ENCODE measurements around the gene YOD1. TPM values are rescaled to one million over a fixed set of nuclear protein-coding genes. Genes with fewer than 3 reads are reported as not detected.

Gene YOD1
- total RNA-seq, 3 donors from 2014 or later = 5.8 to 7.8 (median 7.8) TPM

DNA sequence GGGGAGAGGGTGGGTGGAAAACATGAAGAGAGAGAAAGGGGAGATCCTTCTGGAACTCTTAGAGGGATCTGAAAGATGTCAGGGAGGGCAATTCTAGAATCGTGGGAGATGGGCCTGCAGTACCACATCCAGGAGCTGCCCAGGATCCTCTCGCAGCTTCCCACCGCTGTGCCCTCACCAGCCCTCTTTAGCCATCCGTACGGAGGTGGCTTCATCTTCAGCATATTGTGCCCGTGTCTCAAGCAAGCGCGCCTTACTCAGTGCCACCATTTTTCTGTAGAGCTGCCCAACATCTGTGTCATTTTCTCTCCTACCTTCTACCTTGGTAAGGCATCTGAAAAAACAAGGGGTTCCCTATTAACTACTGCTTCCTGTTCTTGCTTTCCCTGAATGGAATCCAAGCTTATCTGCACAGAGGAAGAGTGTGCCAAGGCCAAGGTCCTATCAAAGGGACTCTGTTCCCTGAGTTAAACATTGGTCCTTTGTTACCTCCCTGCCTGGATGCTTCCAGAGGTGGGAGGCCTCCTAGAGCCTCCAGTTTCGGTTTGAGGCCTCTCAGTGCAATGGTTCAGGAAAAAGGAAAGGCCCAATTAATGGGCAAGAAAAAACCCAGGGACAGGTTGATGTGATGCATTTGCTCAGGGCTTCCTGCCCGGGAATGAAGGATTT lies 41.7 kb downstream of the YOD1 start:
- Histone ChIP-seq H3K4me3 (no peak overlapping the region), H3K4me1 (ENCODE audit: low read depth) (peaks cover 16% of the 10 kb centered on the region), H3K9me3 (no peaks in the 10 kb centered on the region), H3K36me3 (ENCODE audit: low read depth) (no peaks in the 10 kb centered on the region)
- intact Hi-C loops (cut with DNase I, micrococcal nuclease) = no loop called here
- TF ChIP-seq, protein P1, sequence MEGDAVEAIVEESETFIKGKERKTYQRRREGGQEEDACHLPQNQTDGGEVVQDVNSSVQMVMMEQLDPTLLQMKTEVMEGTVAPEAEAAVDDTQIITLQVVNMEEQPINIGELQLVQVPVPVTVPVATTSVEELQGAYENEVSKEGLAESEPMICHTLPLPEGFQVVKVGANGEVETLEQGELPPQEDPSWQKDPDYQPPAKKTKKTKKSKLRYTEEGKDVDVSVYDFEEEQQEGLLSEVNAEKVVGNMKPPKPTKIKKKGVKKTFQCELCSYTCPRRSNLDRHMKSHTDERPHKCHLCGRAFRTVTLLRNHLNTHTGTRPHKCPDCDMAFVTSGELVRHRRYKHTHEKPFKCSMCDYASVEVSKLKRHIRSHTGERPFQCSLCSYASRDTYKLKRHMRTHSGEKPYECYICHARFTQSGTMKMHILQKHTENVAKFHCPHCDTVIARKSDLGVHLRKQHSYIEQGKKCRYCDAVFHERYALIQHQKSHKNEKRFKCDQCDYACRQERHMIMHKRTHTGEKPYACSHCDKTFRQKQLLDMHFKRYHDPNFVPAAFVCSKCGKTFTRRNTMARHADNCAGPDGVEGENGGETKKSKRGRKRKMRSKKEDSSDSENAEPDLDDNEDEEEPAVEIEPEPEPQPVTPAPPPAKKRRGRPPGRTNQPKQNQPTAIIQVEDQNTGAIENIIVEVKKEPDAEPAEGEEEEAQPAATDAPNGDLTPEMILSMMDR (IDR thresholded peaks at IDR 0.05) = no peak
- no peak for DNase-seq
- ATAC-seq = peak; percentile 71

DNA sequence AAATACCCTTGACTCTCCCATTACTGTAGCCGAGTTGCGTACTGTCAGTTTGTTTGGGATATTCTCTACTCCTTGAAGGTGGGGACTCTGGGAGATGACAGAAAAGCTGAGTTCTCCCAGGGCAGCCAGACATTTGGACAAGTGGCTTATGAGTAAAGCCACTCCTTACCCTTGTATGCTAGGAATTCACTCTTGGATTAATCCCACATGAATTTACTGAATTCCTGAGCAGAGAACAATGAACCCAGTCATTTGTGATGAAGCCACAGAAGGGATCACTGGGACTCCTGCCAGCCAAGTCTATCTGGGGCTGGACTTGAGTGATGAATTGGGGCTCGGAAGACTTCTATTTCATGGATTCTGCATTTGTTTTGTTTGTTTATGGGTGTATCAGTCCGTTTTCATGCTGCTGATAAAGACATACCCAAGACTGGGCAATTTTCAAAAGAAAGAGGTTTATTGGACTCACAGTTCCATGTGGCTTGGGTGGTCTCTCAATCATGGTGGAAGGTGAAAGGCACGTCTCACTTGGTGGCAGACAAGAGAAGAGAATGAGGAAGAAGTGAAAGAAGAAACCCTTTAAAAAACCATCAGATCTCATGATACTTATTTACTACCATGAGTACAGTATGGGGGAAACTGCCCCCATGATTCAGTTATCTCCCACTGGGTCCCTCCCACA lies 43.5 kb downstream of the YOD1 start:
- TF ChIP-seq, protein P1 (IDR thresholded peaks at IDR 0.05) = no peak
- intact Hi-C loops (cut with DNase I, micrococcal nuclease) = no loop called here
- Histone ChIP-seq H3K36me3 (ENCODE audit: low read depth) (no peaks in the 10 kb centered on the region), H3K9me3 (no peaks in the 10 kb centered on the region), H3K4me3 (no peak overlapping the region), H3K4me1 (ENCODE audit: low read depth) (peaks cover 16% of the 10 kb centered on the region)
- ATAC-seq = no peak
- no peak for DNase-seq

DNA sequence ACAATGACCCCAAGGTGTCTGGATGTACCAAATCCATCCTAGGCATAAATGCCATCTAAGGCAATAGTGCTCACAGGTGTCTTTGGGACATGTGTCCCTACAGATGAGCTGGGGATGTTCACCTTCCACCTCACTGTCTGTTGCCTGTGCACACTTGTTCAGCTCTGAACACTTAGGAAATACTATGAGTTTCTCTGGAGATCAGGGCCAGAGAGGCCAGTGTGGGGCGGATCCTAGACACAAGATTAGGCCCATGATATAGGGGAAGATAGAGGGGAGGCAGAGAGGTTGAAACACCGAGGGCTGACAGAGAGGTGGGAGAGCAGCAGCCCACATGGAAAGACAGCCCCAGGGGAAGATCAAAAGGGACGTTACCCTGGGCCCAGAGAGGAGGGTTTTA lies 44.1 kb downstream of the YOD1 start:
- no peak for ATAC-seq
- TF ChIP-seq, protein P1 (IDR thresholded peaks at IDR 0.05) = no peak
- no peak for DNase-seq
- Histone ChIP-seq H3K36me3 (ENCODE audit: low read depth) (no peaks in the 10 kb centered on the region), H3K4me1 (ENCODE audit: low read depth) (peaks cover 18% of the 10 kb centered on the region), H3K9me3 (no peaks in the 10 kb centered on the region), H3K4me3 (no peak overlapping the region)
- intact Hi-C loops (cut with DNase I, micrococcal nuclease) = no loop called here

DNA sequence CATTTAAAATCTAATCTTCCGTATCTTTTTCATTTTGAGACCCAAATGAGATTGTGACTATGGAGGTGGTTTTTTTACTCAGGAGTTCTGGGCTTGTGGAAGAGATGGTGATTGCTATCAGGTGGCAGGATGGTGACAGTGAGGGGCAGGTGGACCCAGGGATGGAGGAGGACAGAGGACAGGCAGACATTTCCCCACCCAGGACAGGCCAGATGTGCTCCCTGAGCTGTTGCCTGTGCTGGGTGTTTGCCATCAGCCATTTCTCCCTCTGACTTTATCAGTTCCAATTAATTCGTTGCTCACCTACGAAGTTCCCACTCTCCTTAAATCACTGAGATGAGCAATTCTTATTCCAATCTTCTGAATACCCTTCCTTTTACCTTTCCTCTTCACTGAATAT lies 44.9 kb downstream of the YOD1 start:
- intact Hi-C loops (cut with DNase I, micrococcal nuclease) = no loop called here

DNA sequence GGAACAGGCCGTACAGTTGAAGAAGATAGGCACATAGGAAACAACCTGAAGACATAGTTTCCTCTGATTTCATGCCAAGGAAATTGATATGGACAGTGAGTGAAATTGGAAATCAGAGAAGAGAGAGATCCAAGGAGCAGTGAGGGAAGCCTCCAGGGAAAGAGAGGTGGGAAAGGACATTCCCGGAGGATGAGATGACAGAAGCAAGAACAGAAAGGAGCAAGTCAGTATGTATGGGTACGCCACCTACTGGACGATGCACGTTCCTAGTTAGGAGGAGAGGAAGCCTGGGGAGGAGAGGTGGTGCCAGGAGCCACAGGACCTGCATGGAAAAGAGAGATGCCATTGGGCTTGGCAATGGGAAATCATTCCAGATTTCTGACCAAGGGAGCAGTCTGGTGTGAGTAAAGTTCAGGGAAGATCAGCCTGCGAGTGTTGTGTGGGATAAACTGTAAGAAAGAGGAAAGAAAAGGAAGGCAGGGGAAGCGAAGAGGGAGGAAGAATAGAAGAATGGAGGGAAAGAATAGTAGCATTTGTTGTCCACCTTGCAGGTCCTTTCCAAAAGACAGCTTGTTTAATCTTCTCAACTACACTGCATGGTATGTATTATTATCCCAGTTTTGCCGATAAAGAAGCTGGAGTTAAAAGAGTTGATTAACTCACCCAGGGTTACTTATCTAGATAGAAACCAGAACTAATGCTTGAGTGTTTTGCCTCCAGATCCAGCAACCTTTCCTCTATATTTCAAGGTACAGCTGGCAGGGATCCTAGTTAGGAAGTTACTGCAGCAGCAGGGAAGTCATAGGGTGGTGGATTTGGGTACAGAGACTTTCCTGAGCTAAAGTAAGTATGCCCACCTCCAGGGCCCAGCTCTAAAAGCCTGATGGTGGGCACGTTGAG lies 45.8 kb downstream of the YOD1 start:
- TF ChIP-seq, protein P1 (IDR thresholded peaks at IDR 0.05) = peak; percentile 57
- ATAC-seq (peak; percentile 83), DNase-seq (peak in 1 of 3 donors; percentile 84)
- intact Hi-C loops (cut with DNase I, micrococcal nuclease) = no loop called here
- Histone ChIP-seq H3K36me3 (ENCODE audit: low read depth) (no peaks in the 10 kb centered on the region), H3K4me3 (no peak overlapping the region), H3K9me3 (no peaks in the 10 kb centered on the region), H3K4me1 (ENCODE audit: low read depth) (peaks cover 14% of the 10 kb centered on the region)

More for the DNA sequence above, 44.9 kb downstream of the YOD1 start:
- DNase-seq (no peak), ATAC-seq (no peak)
- TF ChIP-seq, protein P1 (IDR thresholded peaks at IDR 0.05) = no peak
- no peaks in the 10 kb centered on the region for H3K36me3 ChIP-seq (ENCODE audit: low read depth)
- no peak overlapping the region for H3K4me3 ChIP-seq
- H3K4me1 ChIP-seq (ENCODE audit: low read depth) = peaks cover 18% of the 10 kb centered on the region
- H3K9me3 ChIP-seq = no peaks in the 10 kb centered on the region

Measured in mucosa of descending colon (tissue), 3 donors.